Tibial artery (tissue), 4 donors: ENCODE measurements around the gene SMOC2.
A peak's percentile ranks its signal among the peaks of the same experiment; 100 is the strongest.

Experiments
- DNase-seq, 2 donors: peaks; one replicate each; pipeline ENCODE4 v3.0.0-alpha.2; 2019
- H3K27ac ChIP-seq, 2 donors: fragments of 200-600 bp; sonication (generic) in 1 of 2; 1 replicate in 1 of 2; 2 replicates in 1 of 2; pipeline ENCODE4 v1.5.1; 2018 to 2019; ENCODE audit warnings: mild to moderate bottlenecking in 1 of 2
- H3K27me3 ChIP-seq, 2 donors: fragments of 200-600 bp; sonication (generic) in 1 of 2; one replicate each; pipeline versions ENCODE4 v1.5.1 to v1.6.0; 2016 to 2019
- H3K36me3 ChIP-seq, 3 donors: fragments of 200-600 bp; sonication (generic) in 2 of 3; one replicate each; pipeline ENCODE4 v1.5.1; 2016 to 2019; ENCODE audit warnings: mild to moderate bottlenecking in 2 of 3
- H3K4me1 ChIP-seq, 4 donors: fragments of 200-600 bp; sonication (generic) in 2 of 4; 1 replicate in 3 of 4; 2 replicates in 1 of 4; pipeline ENCODE4 v1.5.1; 2016 to 2019
- H3K4me3 ChIP-seq, 2 donors: fragments of 200-600 bp; sonication (generic) in 1 of 2; 1 replicate in 1 of 2; 2 replicates in 1 of 2; pipeline ENCODE4 v1.5.1; 2018 to 2019; ENCODE audit warnings: mild to moderate bottlenecking in 2 of 2
- H3K9me3 ChIP-seq, 3 donors: fragments of 200-600 bp; sonication (generic) in 1 of 3; one replicate each; pipeline ENCODE4 v1.5.1; 2016 to 2019
- intact Hi-C: fragments of 100-400 bp; cut with DNase I; formaldehyde crosslinking; loops from one replicate; pipeline ENCODE4 v1.15.0; 2023; ENCODE audit warnings: low total_unique reads
- TF ChIP-seq, protein P1 (sequence below), 2 experiments: fragments of 200-600 bp in 1 of 2; fragments of 450-650 bp in 1 of 2; IDR thresholded peaks; one replicate each; pipeline ENCODE4 v1.5.1; 2017 to 2019; ENCODE audit warnings: antibody characterized with exemption in 2 of 2, mild to moderate bottlenecking in 1 of 2, moderate library complexity in 1 of 2

SMOC2 gene

DNA sequence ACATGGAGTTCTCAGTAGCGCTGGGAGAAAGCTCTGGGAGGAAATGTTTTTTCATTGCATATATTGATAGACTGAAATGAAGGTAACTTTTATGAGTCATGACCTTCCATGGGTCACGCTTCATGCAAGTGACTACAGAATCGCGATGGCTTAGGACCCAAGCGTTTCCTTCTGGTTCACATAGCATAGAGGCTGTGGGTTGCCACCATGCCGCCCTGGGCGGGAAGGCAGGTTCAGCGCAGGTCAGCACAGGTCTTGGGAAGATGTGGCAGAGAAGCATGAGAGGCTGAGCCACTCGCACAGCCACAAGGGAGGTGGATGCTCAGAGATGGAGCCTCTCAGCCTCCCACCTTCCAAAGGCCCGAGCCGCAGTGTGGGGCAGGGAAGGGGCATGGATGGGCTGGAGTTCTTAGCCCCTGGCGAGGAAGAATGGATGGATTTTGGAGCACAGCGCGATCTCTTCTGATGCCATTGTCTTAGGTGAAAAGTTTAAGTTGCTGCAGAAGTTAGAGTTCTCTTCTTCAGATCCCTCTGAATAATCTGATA, 219.5 kb downstream of the SMOC2 start:
- intact Hi-C loops: no loop called here
- no peak overlapping the region for H3K27ac ChIP-seq
- peak in 1 of 2 donors; percentile 27 for DNase-seq
- no peaks in the 10 kb centered on the region for H3K27me3 ChIP-seq
- H3K4me1 ChIP-seq: no peaks in the 10 kb centered on the region
- TF ChIP-seq, protein P1, sequence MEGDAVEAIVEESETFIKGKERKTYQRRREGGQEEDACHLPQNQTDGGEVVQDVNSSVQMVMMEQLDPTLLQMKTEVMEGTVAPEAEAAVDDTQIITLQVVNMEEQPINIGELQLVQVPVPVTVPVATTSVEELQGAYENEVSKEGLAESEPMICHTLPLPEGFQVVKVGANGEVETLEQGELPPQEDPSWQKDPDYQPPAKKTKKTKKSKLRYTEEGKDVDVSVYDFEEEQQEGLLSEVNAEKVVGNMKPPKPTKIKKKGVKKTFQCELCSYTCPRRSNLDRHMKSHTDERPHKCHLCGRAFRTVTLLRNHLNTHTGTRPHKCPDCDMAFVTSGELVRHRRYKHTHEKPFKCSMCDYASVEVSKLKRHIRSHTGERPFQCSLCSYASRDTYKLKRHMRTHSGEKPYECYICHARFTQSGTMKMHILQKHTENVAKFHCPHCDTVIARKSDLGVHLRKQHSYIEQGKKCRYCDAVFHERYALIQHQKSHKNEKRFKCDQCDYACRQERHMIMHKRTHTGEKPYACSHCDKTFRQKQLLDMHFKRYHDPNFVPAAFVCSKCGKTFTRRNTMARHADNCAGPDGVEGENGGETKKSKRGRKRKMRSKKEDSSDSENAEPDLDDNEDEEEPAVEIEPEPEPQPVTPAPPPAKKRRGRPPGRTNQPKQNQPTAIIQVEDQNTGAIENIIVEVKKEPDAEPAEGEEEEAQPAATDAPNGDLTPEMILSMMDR (IDR thresholded peaks at IDR 0.05): no peak
- peaks cover 0 to 28% (median 3%) of the 10 kb centered on the region in 3 donors for H3K36me3 ChIP-seq
- no peak overlapping the region for H3K4me3 ChIP-seq
- no peaks in the 10 kb centered on the region for H3K9me3 ChIP-seq

DNA sequence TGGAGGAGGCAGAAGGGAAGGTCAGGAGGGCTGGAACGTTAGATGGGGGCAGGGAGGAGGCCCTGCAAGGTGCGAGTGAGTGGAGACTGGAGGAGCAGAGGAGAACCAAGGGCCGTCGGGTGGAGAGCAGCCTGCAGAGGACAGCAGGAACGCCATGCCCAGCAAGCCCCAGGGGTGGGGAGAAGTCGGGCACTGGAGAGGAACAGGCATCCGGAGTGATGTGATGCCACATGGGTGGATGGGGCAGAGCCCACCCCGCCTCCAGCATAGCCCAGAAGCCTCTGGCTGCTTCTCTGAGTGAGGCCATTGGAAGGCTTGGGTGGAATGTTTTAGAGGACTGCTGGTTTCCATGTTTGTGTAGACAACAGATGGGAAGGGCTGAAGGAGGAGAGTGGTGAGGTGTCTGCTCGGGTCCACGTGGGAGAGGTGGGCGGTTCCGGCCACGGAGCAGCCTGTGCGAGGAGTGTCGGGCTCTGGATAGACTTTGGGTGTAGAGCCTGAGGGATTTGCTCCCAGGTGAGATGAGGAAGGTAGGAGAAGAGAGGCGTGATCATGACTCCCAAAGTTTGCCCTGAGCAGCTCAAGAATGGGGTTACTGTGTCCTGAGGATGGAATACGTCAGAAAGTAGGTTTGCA, 221.4 kb downstream of the SMOC2 start:
- TF ChIP-seq, protein P1 (IDR thresholded peaks at IDR 0.05): no peak
- Histone ChIP-seq H3K4me3 (no peak overlapping the region), H3K27me3 (no peaks in the 10 kb centered on the region), H3K36me3 (peaks cover 0 to 14% (median 0%) of the 10 kb centered on the region in 3 donors), H3K27ac (no peak overlapping the region), H3K9me3 (no peaks in the 10 kb centered on the region), H3K4me1 (no peaks in the 10 kb centered on the region)
- intact Hi-C loops: no loop called here
- peak in 1 of 2 donors; percentile 59 for DNase-seq

DNA sequence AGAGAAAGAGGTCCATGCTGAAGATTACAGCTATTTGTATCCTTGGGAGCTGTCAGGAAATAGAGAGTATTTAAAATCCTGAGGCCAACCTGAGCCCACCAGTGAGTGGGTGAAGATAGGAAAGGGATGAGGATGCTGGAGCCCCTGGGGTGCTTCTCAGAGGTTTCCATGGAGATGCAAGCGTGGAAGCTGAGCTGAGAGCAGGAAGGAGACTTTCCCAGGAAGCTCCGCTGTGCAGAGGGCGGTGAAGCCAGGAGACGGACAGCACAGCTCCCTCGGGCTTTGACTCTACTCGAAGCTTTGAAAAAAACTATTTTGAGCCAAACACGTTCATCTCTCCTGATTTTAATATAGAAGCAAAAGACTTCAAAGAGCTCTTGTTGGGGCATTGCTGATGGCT, 222.1 kb downstream of the SMOC2 start:
- no peaks in the 10 kb centered on the region for H3K4me1 ChIP-seq
- DNase-seq: no peak
- H3K27ac ChIP-seq: no peak overlapping the region
- H3K36me3 ChIP-seq: peaks cover 0 to 11% (median 0%) of the 10 kb centered on the region in 3 donors
- H3K4me3 ChIP-seq: no peak overlapping the region
- H3K9me3 ChIP-seq: no peaks in the 10 kb centered on the region
- no peaks in the 10 kb centered on the region for H3K27me3 ChIP-seq
- TF ChIP-seq, protein P1 (IDR thresholded peaks at IDR 0.05): no peak
- intact Hi-C loops: no loop called here

DNA sequence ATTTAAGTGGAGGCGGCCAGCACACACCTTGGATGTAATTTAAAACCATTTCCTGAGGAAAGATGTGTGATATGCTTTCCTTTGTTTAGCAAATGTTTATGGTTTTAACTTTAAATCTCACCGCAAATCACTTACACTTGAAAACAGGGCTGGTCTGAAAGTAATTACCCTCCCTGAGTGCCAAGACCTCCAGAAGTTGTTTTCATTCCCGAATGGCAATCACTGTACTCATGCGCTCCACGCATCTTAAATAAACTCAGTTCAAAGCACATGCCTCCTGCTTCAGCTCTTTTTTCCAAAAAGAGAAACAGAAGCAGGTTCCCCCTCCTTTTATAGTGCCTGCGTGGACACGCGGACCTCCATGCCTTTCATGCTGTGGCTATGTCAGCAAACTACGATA, 224.0 kb downstream of the SMOC2 start:
- H3K27ac ChIP-seq: no peak overlapping the region
- no peak overlapping the region for H3K4me3 ChIP-seq
- intact Hi-C loops: no loop called here
- H3K27me3 ChIP-seq: no peaks in the 10 kb centered on the region
- H3K9me3 ChIP-seq: no peaks in the 10 kb centered on the region
- H3K36me3 ChIP-seq: peaks cover 0 to 11% (median 0%) of the 10 kb centered on the region in 3 donors
- DNase-seq: no peak
- H3K4me1 ChIP-seq: no peaks in the 10 kb centered on the region
- TF ChIP-seq, protein P1 (IDR thresholded peaks at IDR 0.05): no peak

DNA sequence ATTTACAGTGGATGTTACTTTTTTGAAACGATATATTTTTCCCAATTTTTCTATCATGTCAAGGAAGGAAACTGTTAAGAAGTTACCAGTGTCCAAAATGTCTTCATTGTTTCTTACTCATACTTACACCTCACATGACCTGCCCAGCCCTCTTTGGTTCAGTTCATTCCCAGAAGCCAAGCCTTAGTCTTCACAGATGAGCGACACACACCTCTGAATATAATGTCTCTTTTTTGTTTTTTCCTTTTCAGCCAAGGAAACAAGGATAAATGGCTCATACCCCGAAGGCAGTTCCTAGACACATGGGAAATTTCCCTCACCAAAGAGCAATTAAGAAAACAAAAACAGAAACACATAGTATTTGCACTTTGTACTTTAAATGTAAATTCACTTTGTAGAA, 225.2 kb downstream of the SMOC2 start:
- H3K27ac ChIP-seq: no peak overlapping the region
- no peaks in the 10 kb centered on the region for H3K9me3 ChIP-seq
- DNase-seq: no peak
- no peaks in the 10 kb centered on the region for H3K27me3 ChIP-seq
- H3K4me3 ChIP-seq: no peak overlapping the region
- intact Hi-C loops: no loop called here
- H3K4me1 ChIP-seq: no peaks in the 10 kb centered on the region
- peaks cover 0 to 11% (median 0%) of the 10 kb centered on the region in 3 donors for H3K36me3 ChIP-seq
- TF ChIP-seq, protein P1 (IDR thresholded peaks at IDR 0.05): no peak
